Fibroblast of lung (primary cell): ENCODE data around the gene CLEC5A. TPM values are rescaled to one million over a fixed set of nuclear protein-coding genes. Genes with fewer than 3 reads are reported as not detected.
"Not testable (repeated sequence)": the region's sequence is repeated elsewhere in the genome, so short reads cannot be mapped to it uniquely, and the experiment has no call there.

Experiments used
- DNase-seq, 2 donors: peaks; one replicate each; pipeline versions ENCODE4 v3.0.0 to v3.0.0-alpha.2; 2010; ENCODE audit warnings: low read depth in 2 of 2
- H2AFZ ChIP-seq: 2 replicates; pipeline ENCODE4 v1.5.1; 2012; ENCODE audit warnings: low read length, control low read depth, inconsistent platforms
- H3K27ac ChIP-seq: 2 replicates; pipeline ENCODE4 v1.5.1; 2011; ENCODE audit warnings: low read length, control low read depth; ENCODE audit not compliant: insufficient read depth
- H3K27me3 ChIP-seq: 2 replicates; pipeline ENCODE4 v1.5.1; 2011; ENCODE audit warnings: mild to moderate bottlenecking, low read length; ENCODE audit not compliant: control insufficient read depth, insufficient read depth
- H3K36me3 ChIP-seq: 2 replicates; pipeline ENCODE4 v1.5.1; 2011; ENCODE audit warnings: low read length; ENCODE audit not compliant: control insufficient read depth, insufficient read depth
- H3K4me1 ChIP-seq: 2 replicates; pipeline ENCODE4 v1.5.1; 2011; ENCODE audit warnings: low read length; ENCODE audit not compliant: control insufficient read depth, insufficient read depth; ENCODE audit errors: extremely low read depth
- H3K4me2 ChIP-seq: 2 replicates; pipeline ENCODE4 v1.5.1; 2011; ENCODE audit warnings: low read length, control low read depth; ENCODE audit not compliant: insufficient read depth; ENCODE audit errors: extremely low read depth
- H3K4me3 ChIP-seq, 4 experiments: fragments of 200-600 bp in 1 of 4; sonication (generic) in 1 of 4; replicated peaks in 1 of 4; 2 replicates each; pipeline ENCODE4 v1.5.1; 2011 to 2016; ENCODE audit warnings: low read length in 4 of 4, low read depth in 3 of 4, mild to moderate bottlenecking in 3 of 4, control low read depth in 2 of 4, inconsistent platforms in 1 of 4, mixed read lengths in 1 of 4; ENCODE audit not compliant: insufficient read depth in 1 of 4; ENCODE audit errors: control extremely low read depth in 1 of 4
- H3K79me2 ChIP-seq: 2 replicates; pipeline ENCODE4 v1.5.1; 2012; ENCODE audit warnings: mild to moderate bottlenecking, low read length, inconsistent platforms; ENCODE audit not compliant: control insufficient read depth, insufficient read depth
- H3K9ac ChIP-seq: 2 replicates; pipeline ENCODE4 v1.5.1; 2011; ENCODE audit warnings: mild to moderate bottlenecking, low read length, control low read depth; ENCODE audit not compliant: insufficient read depth
- H3K9me3 ChIP-seq: 2 replicates; pipeline ENCODE4 v1.5.1; 2012; ENCODE audit warnings: low read depth, low read length; ENCODE audit not compliant: control insufficient read depth, insufficient read depth
- H4K20me1 ChIP-seq: 2 replicates; pipeline ENCODE4 v1.5.1; 2011; ENCODE audit warnings: low read length; ENCODE audit not compliant: control insufficient read depth, insufficient read depth; ENCODE audit errors: extremely low read depth
- EZH2 ChIP-seq: IDR thresholded peaks from 2 replicates; pipeline ENCODE4 v1.5.1; 2012; ENCODE audit warnings: low read length, control low read depth, mild to moderate bottlenecking; ENCODE audit errors: missing control alignments
- polyA plus RNA-seq, 2 donors: library from polyadenylated mRNA; depleted of rRNA in 1 of 2; stranded (reverse) in 1 of 2; unstranded in 1 of 2; fragments of >200 nt; gene quantifications; 2 replicates each; pipeline ENCODE4 v1.2.1, GENCODE V29; 2011 to 2012; ENCODE audit warnings: missing spikeins in 1 of 2
- total RNA-seq: library from RNA; depleted of rRNA; stranded (reverse); fragments of >200 nt; gene quantifications from 2 replicates; pipeline ENCODE4 v1.2.1, GENCODE V29; 2014
- TF ChIP-seq, protein P1 (sequence below), 2 donors: IDR thresholded peaks in 1 of 2; conservative IDR thresholded peaks in 1 of 2; 1 replicate in 1 of 2; 2 replicates in 1 of 2; pipeline ENCODE4 v1.5.1; 2011 to 2012; ENCODE audit warnings: low read length in 2 of 2, control low read depth in 1 of 2, inconsistent platforms in 1 of 2, low read depth in 1 of 2, mild to moderate bottlenecking in 1 of 2

CLEC5A gene
- total and polyA plus RNA-seq, 2 donors (not counting 1 experiment from before 2014, with no cell fraction given): not detected

- DNase-seq: no peak
- no peak overlapping the region for H2AFZ ChIP-seq
- H3K27ac ChIP-seq: no peak overlapping the region
- no peak overlapping the region for H3K4me3 ChIP-seq
- no peaks in the 10 kb centered on the region for H3K79me2 ChIP-seq
- TF ChIP-seq, protein P1, sequence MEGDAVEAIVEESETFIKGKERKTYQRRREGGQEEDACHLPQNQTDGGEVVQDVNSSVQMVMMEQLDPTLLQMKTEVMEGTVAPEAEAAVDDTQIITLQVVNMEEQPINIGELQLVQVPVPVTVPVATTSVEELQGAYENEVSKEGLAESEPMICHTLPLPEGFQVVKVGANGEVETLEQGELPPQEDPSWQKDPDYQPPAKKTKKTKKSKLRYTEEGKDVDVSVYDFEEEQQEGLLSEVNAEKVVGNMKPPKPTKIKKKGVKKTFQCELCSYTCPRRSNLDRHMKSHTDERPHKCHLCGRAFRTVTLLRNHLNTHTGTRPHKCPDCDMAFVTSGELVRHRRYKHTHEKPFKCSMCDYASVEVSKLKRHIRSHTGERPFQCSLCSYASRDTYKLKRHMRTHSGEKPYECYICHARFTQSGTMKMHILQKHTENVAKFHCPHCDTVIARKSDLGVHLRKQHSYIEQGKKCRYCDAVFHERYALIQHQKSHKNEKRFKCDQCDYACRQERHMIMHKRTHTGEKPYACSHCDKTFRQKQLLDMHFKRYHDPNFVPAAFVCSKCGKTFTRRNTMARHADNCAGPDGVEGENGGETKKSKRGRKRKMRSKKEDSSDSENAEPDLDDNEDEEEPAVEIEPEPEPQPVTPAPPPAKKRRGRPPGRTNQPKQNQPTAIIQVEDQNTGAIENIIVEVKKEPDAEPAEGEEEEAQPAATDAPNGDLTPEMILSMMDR (conservative IDR thresholded peaks at IDR 0.05 in 1 of 2, IDR thresholded peaks at IDR 0.05 in 1 of 2; ENCODE audit: low read depth in 1 of 2, low read length in 2 of 2): no peak
- no peaks in the 10 kb centered on the region for H3K4me1 ChIP-seq
- no peaks in the 10 kb centered on the region for H4K20me1 ChIP-seq
- no peaks in the 10 kb centered on the region for H3K9me3 ChIP-seq
- H3K27me3 ChIP-seq: no peaks in the 10 kb centered on the region
- no peaks in the 10 kb centered on the region for H3K36me3 ChIP-seq
- H3K9ac ChIP-seq: no peak overlapping the region
- H3K4me2 ChIP-seq: no peak overlapping the region
Observed at GRCh38 chr7:141992156-141992555, 45.4 kb upstream of the CLEC5A start.

- Histone ChIP-seq H3K27ac (no peak overlapping the region), H3K9me3 (no peaks in the 10 kb centered on the region), H3K4me1 (no peaks in the 10 kb centered on the region), H3K4me2 (no peak overlapping the region), H3K27me3 (no peaks in the 10 kb centered on the region), H2AFZ (no peak overlapping the region), H3K79me2 (no peaks in the 10 kb centered on the region), H3K4me3 (no peak overlapping the region), H3K9ac (no peak overlapping the region), H3K36me3 (no peaks in the 10 kb centered on the region), H4K20me1 (no peaks in the 10 kb centered on the region)
- no peak for TF ChIP-seq EZH2
- TF ChIP-seq, protein P1 (conservative IDR thresholded peaks at IDR 0.05 in 1 of 2, IDR thresholded peaks at IDR 0.05 in 1 of 2; ENCODE audit: low read depth in 1 of 2, low read length in 2 of 2): no peak
- DNase-seq: no peak
Observed at GRCh38 chr7:141991140-141991539, 44.4 kb upstream of the CLEC5A start.

DNA sequence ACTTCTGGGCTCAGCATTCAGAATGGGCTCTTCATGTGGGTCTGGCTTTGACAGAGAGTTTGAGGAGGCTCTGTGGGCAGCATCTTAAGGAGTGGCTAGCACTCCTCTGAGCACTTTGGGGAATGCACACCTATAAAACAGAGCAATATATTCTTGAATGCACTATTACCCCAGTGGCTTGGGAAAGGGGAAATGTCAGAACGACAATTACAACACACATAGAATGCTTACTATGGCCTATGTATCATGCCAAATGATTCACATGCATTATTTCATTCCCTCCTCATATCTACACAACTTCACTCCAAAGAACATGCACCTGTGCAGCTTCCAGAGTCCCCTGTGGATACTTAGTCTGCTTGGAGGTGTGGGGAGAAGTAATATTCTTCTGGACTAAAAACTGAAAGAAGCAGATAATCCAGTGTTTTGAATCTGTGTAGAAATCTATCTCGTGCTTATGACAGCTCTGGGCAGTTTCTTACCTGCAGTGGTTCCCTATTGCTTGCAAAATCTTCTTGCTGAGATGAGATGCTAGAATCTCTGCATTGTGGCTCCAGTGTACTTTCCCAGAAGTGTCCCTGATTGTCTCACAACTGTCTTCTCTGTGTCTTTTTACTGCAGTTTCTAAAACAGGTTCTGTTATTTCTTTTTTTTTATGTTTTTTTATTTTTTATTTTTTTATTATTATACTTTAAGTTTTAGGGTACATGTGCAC, 43.4 kb upstream of the CLEC5A start:
- no peak for DNase-seq
- Histone ChIP-seq H3K36me3 (no peaks in the 10 kb centered on the region), H3K9ac (no peak overlapping the region), H2AFZ (no peak overlapping the region), H3K4me1 (no peaks in the 10 kb centered on the region), H4K20me1 (no peaks in the 10 kb centered on the region), H3K27me3 (no peaks in the 10 kb centered on the region), H3K4me3 (no peak overlapping the region), H3K79me2 (no peaks in the 10 kb centered on the region), H3K4me2 (no peak overlapping the region), H3K27ac (no peak overlapping the region), H3K9me3 (no peaks in the 10 kb centered on the region)
- TF ChIP-seq, protein P1 (conservative IDR thresholded peaks at IDR 0.05 in 1 of 2, IDR thresholded peaks at IDR 0.05 in 1 of 2; ENCODE audit: low read depth in 1 of 2, low read length in 2 of 2): no peak
- TF ChIP-seq EZH2: no peak

GRCh38 chr7:141987803-141988202, 41.0 kb upstream of the CLEC5A start:
- H3K36me3 ChIP-seq, H3K9me3 ChIP-seq, H4K20me1 ChIP-seq, H3K9ac ChIP-seq, H3K4me1 ChIP-seq, H3K4me3 ChIP-seq, H3K27me3 ChIP-seq, H3K79me2 ChIP-seq, H3K27ac ChIP-seq, DNase-seq, H3K4me2 ChIP-seq, H2AFZ ChIP-seq: not testable (repeated sequence)
